Stimulated activated CD4-positive, alpha-beta T cell treated with anti-CD3 and anti-CD28 coated beads, Interleukin-1b, Interleukin-23, amount 100 ng/mL, for 24 hours (primary cell): ENCODE results near the gene APOA5.
"Not testable (repeated sequence)": the region's sequence is repeated elsewhere in the genome, so short reads cannot be mapped to it uniquely, and the experiment has no call there.

Source experiments
- DNase-seq, 4 experiments: peaks; one replicate each; pipeline ENCODE4 v3.0.0-alpha.2; 2020; ENCODE audit warnings: low read depth in 4 of 4, low spot score in 1 of 4

APOA5 gene

DNA sequence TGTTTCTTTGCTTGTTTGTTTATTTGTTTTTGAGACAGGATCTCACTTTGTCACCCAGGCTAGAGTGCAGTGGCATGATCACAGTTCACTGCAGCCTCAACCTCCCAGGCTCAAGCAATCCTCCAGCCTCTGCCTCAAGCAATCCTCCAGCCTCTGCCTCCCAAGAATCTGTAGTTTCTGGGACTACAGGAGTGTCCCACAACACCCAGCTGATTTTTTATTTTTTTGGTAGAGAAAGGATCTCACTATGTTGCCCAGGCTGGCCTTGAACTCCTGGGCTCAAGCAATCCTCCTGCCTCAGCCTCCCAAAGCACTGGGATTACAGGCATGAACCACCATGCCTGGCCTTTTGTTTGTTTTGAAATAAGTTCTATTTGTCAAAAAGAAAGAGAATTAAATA lies 10.0 kb upstream of the APOA5 start:
- DNase-seq: not testable (repeated sequence)

GRCh38 chr11:116800610-116801009 lies 8.9 kb upstream of the APOA5 start:
- no peak for DNase-seq

- no peak for DNase-seq
Observed at GRCh38 chr11:116798368-116798767, 6.7 kb upstream of the APOA5 start.

DNA sequence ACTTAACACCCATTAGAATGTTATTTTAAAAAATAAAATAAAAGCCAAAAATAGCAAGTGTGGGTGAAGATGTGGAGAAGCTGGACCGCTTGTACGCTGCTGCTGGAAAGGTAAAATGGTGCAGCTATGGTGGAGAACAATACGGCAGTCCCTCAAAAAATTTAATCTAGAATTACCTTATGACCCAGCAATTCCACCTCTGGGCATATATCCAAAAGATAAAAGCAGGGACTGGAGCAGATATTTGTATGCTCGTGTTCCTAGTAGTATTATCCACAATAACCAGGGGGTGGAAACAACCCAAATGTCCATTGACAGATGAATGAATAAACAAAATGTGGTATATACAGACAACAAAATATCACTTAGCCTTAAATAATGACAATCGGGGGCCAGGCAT lies 6.1 kb upstream of the APOA5 start:
- DNase-seq: no peak

GRCh38 chr11:116796548-116796947 lies 4.9 kb upstream of the APOA5 start:
- no peak for DNase-seq

GRCh38 chr11:116794851-116795250 lies 3.2 kb upstream of the APOA5 start:
- no peak for DNase-seq

- no peak for DNase-seq
Observed at GRCh38 chr11:116793772-116794097, 2.1 kb upstream of the APOA5 start.

- DNase-seq: no peak
Observed at GRCh38 chr11:116792869-116793771, 1.4 kb upstream of the APOA5 start.

DNA sequence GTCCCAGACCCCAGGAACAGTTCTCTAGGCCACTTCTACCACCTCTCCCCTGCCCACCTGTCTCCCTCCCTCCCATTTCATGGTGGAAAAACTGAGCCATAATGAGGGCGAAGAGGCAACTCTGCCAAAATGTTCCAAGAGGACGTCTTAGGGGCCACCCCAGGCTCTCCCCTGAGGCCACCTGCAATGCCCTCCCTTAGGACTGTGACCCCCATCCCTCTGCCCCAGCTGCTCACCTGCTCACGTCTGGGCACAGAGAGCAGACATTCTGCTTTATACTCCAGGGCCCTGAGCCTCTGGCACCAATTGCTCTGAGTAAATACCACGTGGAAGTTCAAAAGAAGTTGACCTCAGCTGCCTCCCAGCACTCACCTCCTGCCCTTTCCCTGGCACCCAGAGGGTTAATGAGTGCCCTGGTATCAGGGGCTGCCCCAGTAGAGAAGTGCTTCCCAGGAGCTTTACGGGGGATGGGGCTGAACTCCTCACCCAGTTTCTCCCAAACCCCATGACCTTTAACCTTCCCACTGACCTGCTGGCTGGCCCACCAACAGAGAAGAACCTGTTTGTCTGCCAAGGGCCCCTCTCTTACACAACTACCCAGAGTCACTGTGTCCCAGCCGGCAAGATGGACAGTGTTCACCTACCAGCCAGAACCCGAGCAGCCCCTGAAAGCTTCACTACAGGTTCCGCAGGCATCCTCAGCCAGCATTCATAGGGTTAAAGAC lies 627 bp upstream of the APOA5 start:
- no peak for DNase-seq

GRCh38 chr11:116791002-116791812 lies 472 bp downstream of the APOA5 start:
- DNase-seq: peak; percentile 47 to 69 (median 66)

DNA sequence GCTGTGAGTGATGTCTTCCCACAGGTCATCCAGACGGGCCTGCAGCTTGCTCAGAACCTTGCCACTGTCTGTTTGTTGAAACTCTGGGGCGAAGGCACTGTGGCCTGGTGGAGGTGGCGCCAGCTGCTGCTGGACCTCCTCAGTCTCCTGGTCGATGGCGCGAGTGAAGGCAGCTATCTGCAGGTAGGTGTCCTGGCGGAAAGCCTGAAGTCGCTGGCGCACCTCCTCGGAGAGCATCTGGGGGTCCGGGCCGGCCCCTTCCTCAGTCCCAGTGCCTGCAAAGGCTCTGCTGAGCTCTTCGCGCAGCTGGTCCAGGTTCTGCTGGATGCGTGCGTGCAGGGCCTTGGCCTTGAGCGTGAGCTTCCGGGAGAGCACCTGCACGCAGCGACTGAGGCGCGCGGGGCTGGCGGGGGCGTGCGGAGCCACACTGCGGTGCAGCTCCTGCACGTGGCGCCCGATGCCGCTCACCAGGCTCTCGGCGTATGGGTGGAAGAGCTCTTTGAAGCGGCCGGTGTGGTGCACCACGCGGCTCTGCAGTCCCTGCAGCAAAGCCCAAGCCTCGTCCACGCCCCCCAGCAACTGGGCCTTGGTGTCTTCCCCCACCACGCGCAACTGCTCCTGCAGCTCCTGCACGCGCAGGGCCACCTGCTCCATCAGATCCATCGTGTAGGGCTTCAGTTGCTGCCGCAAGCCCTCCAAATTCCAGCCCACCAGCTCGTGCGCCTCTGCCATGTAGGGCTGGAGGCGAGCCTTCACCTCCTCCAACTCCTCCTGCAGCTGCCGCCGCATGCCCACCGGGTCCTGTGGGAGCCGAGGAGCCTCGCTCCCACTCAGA lies 1.3 kb downstream of the APOA5 start:
- no peak for DNase-seq

- no peak for DNase-seq
Observed at GRCh38 chr11:116788975-116789374, 2.7 kb downstream of the APOA5 start.

- no peak for DNase-seq
Observed at GRCh38 chr11:116788534-116788933, 3.1 kb downstream of the APOA5 start.

- peak; percentile 72 to 80 (median 78) for DNase-seq
Observed at GRCh38 chr11:116787786-116788486, 3.7 kb downstream of the APOA5 start, which contains the start of gene ZPR1. ZPR1 (minus strand) TSS chr11:116788023; CDS start chr11:116787990, 33 bp downstream.

- no peak for DNase-seq
Observed at GRCh38 chr11:116787436-116787785, 4.3 kb downstream of the APOA5 start.

GRCh38 chr11:116786966-116787365 lies 4.7 kb downstream of the APOA5 start:
- no peak for DNase-seq

GRCh38 chr11:116786326-116786725 lies 5.4 kb downstream of the APOA5 start:
- DNase-seq: no peak

DNA sequence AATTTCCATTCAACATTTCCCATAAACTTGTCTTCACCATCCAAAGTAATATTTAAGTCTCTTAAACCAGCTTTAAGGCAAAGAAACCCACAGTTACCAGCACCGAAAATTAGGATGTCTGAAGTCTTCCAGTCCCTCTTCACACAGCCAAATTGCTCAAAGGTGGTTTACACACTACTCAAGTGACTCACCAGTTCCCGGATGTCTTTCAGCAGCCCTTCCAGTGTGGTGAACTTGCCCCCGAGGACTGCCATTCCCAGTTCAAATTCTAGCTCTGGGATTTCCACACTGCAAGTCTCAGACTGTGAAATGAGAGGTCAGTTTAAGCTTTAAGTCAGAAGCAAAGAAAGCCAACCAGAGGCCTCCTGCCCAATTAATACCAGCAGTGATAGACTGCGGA lies 9.0 kb downstream of the APOA5 start:
- DNase-seq: no peak

- no peak for DNase-seq
Observed at GRCh38 chr11:116778556-116778955, 13.1 kb downstream of the APOA5 start.

- no peak for DNase-seq
Observed at GRCh38 chr11:116777056-116777455, 14.6 kb downstream of the APOA5 start.
